Ovary (tissue), 9 donors: ENCODE data around the gene TNKS1BP1. TPM values are rescaled to one million over a fixed set of nuclear protein-coding genes. Genes with fewer than 3 reads are reported as not detected.

Experiments
- DNase-seq, 5 donors: peaks; one replicate each; pipeline ENCODE4 v3.0.0-alpha.2; 2019 to 2020
- H3K27ac ChIP-seq, 2 donors: fragments of 200-600 bp; one replicate each; pipeline versions ENCODE4 v1.5.1 to v1.8.0; 2019 to 2022
- H3K27me3 ChIP-seq: fragments of 200-600 bp; one replicate; pipeline ENCODE4 v1.8.0; 2022
- H3K36me3 ChIP-seq: fragments of 200-600 bp; sonication (generic); one replicate; pipeline ENCODE4 v1.5.1; 2019
- H3K4me1 ChIP-seq: one replicate; pipeline ENCODE4 v1.8.1; 2013; ENCODE audit warnings: mild to moderate bottlenecking, moderate library complexity; ENCODE audit not compliant: insufficient read depth
- H3K4me3 ChIP-seq: fragments of 200-600 bp; sonication (generic); one replicate; pipeline ENCODE4 v1.5.1; 2017
- H3K9me3 ChIP-seq, 2 donors: fragments of 200-600 bp in 1 of 2; sonication (generic) in 1 of 2; one replicate each; pipeline versions ENCODE4 v1.5.1 to v1.8.1; 2013 to 2019; ENCODE audit warnings: mild to moderate bottlenecking in 1 of 2, moderate library complexity in 1 of 2
- CTCF ChIP-seq, 3 donors: fragments of 450-650 bp in 2 of 3; fragments of 200-600 bp in 1 of 3; IDR thresholded peaks; one replicate each; pipeline versions ENCODE4 v1.5.1 to v1.8.0; 2016 to 2022; ENCODE audit warnings: antibody characterized with exemption in 3 of 3, mild to moderate bottlenecking in 1 of 3
- EP300 ChIP-seq: sonication (generic); formaldehyde crosslinking; IDR thresholded peaks from one replicate; pipeline ENCODE4 v1.6.1; 2017; ENCODE audit warnings: antibody characterized with exemption
- POLR2A ChIP-seq: fragments of 450-650 bp; IDR thresholded peaks from one replicate; pipeline ENCODE4 v1.6.1; 2017; ENCODE audit warnings: antibody characterized with exemption, mild to moderate bottlenecking, moderate library complexity
- WGBS, 3 donors: extraction: QIAGEN DNeasy Blood & Tissue Kit in 1 of 3; methylation state at CpG; one replicate each; pipeline versions ENCODE4 v1.1.5 to v1.1.7; 2013 to 2017; 5-methylcytosine and 5-hydroxymethylcytosine counted together
- intact Hi-C, 4 donors: fragments of 100-400 bp; cut with DNase I; formaldehyde crosslinking; loops; one replicate each; pipeline versions ENCODE4 v1.11.0 to v1.15.1; 2022 to 2023
- polyA plus RNA-seq, 2 donors: library from polyadenylated mRNA; stranded (reverse); fragments of 200-250 nt in 1 of 2; fragments of 350-450 nt in 1 of 2; fragmentation: Illumina TruSeq in 1 of 2; extraction: RNeasy Lipid Tissue Mini Kit (QIAGEN cat#74804) in 1 of 2; gene quantifications; one replicate each; pipeline ENCODE4 v1.2.3, GENCODE V29; 2013 to 2014
- total RNA-seq, 7 donors: library from RNA; depleted of rRNA in 2 of 7; stranded (reverse); fragments of >200 nt in 2 of 7; fragmentation: NEBNext Ultra II Directional in 3 of 7; extraction: Animal tissue kit (Norgen Biotek cat#: 25700) in 3 of 7; gene quantifications; one replicate each; pipeline versions ENCODE4 v1.1.0 to v1.2.4, GENCODE V29; 2016 to 2023
- donor health status: DM: no; HTN: no; CAD: no; lungs with moderate emphysema.
- donor health status: DM: no; HTN: no; CAD: no.
- donor health status: Bipolar disorder and iron deficiency.
- donor health status: DM: yes; HTN: yes; CAD: no.
- donor health status: DM: no; HTN: no; CAD: no.
- donor health status: DM: yes; HTN: yes; CAD: no.

Gene TNKS1BP1
- total and polyA plus RNA-seq, 9 donors, result 45.2 to 230 (median 132) TPM

GRCh38 chr11:57303990-57304579 is 20.7 kb downstream of the TNKS1BP1 start:
- no peak overlapping the region for H3K4me3 ChIP-seq
- 83 to 84% (median 83%) methylated on average over 8 of the region's 8 CpGs for WGBS, 3 donors
- peaks cover 0 to 14% of the 10 kb centered on the region in 2 donors for H3K9me3 ChIP-seq
- H3K27me3 ChIP-seq, result no peaks in the 10 kb centered on the region
- TF ChIP-seq CTCF (IDR thresholded peaks at IDR 0.05), result no peak
- no peak for TF ChIP-seq EP300
- TF ChIP-seq POLR2A, result no peak
- no peak for DNase-seq
- H3K27ac ChIP-seq, result no peak overlapping the region
- intact Hi-C loops, result no loop called here
- H3K4me1 ChIP-seq, result peaks cover 17% of the 10 kb centered on the region
- peaks cover 5% of the 10 kb centered on the region for H3K36me3 ChIP-seq

- WGBS, 3 donors, result 69 to 86% (median 81%) methylated on average over 17 of the region's 17 CpGs
- intact Hi-C loops, result no loop called here
- H3K27me3 ChIP-seq, result no peaks in the 10 kb centered on the region
- no peak overlapping the region for H3K4me3 ChIP-seq
- DNase-seq, result no peak
- H3K9me3 ChIP-seq, result peaks cover 0 to 19% of the 10 kb centered on the region in 2 donors
- H3K27ac ChIP-seq, result no peak overlapping the region
- peaks cover 12% of the 10 kb centered on the region for H3K4me1 ChIP-seq
- TF ChIP-seq POLR2A (no peak), CTCF (IDR thresholded peaks at IDR 0.05) (no peak), EP300 (no peak)
- peaks cover 8% of the 10 kb centered on the region for H3K36me3 ChIP-seq
These were observed 21.3 kb downstream of the TNKS1BP1 start for GRCh38 chr11:57303280-57303989.

- H3K36me3 ChIP-seq, result peaks cover 8% of the 10 kb centered on the region
- no peak overlapping the region for H3K4me3 ChIP-seq
- intact Hi-C loops, result no loop called here
- H3K27ac ChIP-seq, result no peak overlapping the region
- DNase-seq, result no peak
- peaks cover 0 to 19% of the 10 kb centered on the region in 2 donors for H3K9me3 ChIP-seq
- no peaks in the 10 kb centered on the region for H3K27me3 ChIP-seq
- TF ChIP-seq EP300 (no peak), POLR2A (no peak), CTCF (IDR thresholded peaks at IDR 0.05) (no peak)
- H3K4me1 ChIP-seq, result peaks cover 12% of the 10 kb centered on the region
- WGBS, 3 donors, result 90 to 93% (median 93%) methylated on average over 15 of the region's 15 CpGs
These were observed 22.3 kb downstream of the TNKS1BP1 start for GRCh38 chr11:57302489-57302888.

DNA sequence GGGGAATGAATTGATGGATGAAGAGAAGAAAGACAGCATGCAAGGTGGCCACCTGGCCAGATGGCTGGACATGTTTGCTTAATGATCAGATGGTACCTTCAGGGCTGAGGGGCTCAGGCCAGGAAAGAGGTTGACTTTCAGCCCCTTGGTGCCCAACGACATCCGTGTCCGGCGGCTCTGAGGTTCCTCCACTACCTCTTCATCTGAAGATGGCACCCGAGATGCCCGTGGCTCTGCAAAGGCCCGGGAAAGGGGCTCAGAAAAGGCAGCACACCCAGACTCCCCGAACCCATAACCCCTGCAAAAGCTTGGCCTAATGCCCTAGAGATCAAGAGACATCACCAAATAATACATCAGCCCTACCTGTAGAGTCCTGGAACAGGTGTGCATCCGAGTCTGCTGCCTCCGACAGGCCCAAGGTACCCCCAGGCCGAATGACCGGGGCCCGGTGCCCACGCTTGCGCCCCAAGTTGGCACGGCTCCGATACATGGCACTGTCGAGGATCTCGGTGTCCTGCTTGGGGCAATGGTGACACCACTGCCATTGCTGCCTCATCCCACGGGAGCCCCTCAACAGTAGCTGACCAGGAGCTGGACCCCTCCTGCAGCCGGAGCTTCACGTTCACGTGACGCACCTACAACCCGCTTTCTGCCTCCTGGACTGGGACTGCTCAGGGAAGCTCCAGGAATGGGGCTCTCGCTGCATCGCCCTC is 22.9 kb downstream of the TNKS1BP1 start:
- intact Hi-C loops, result no loop called here
- Histone ChIP-seq H3K4me3 (no peak overlapping the region), H3K36me3 (peaks cover 8% of the 10 kb centered on the region), H3K9me3 (peaks cover 0 to 19% of the 10 kb centered on the region in 2 donors), H3K27ac (no peak overlapping the region), H3K4me1 (peaks cover 10% of the 10 kb centered on the region), H3K27me3 (no peaks in the 10 kb centered on the region)
- WGBS, 3 donors, result 95 to 98% (median 96%) methylated on average over 27 of the region's 27 CpGs
- no peak for TF ChIP-seq POLR2A
- TF ChIP-seq EP300, result no peak
- TF ChIP-seq CTCF (IDR thresholded peaks at IDR 0.05), result no peak
- no peak for DNase-seq
